Activated CD4-positive, alpha-beta T cell treated with anti-CD3 and anti-CD28 coated beads, Interleukin-2, amount 10 ng/mL, durations not matched to agents 7 days and 5 days (primary cell): ENCODE results near the gene C1orf50. TPM values are rescaled to one million over a fixed set of nuclear protein-coding genes. Genes with fewer than 3 reads are reported as not detected.

Source experiments
- CTCF ChIA-PET: fragments of 350-600 bp; sonication (Branson Sonifier 250); formaldehyde crosslinking; loops from one replicate; lab custom pipeline; 2021; ENCODE audit warnings: antibody characterized with exemption; lab: Charles Lee
- POLR2A ChIA-PET: fragments of 350-600 bp; sonication (Branson Sonifier 250); formaldehyde crosslinking; loops from one replicate; lab custom pipeline; 2021; ENCODE audit warnings: antibody characterized with exemption; lab: Charles Lee
- DNase-seq: peaks from one replicate; pipeline ENCODE4 v3.0.0-alpha.2; 2020
- H3K27ac Mint-ChIP-seq: one replicate; pipeline ENCODE4 v1.8.0; 2021; ENCODE audit warnings: mild to moderate bottlenecking, moderate library complexity, mixed read lengths
- H3K27me3 Mint-ChIP-seq: one replicate; pipeline ENCODE4 v1.8.0; 2021; ENCODE audit warnings: mixed read lengths
- H3K36me3 Mint-ChIP-seq: one replicate; pipeline ENCODE4 v1.8.0; 2021; ENCODE audit warnings: low read depth, mixed read lengths
- H3K4me1 Mint-ChIP-seq: one replicate; pipeline ENCODE4 v1.8.0; 2021; ENCODE audit warnings: mixed read lengths
- H3K4me3 Mint-ChIP-seq: one replicate; pipeline ENCODE4 v1.8.0; 2021; ENCODE audit warnings: mild to moderate bottlenecking, moderate library complexity, mixed read lengths
- H3K9me3 Mint-ChIP-seq: one replicate; pipeline ENCODE4 v1.8.0; 2021; ENCODE audit warnings: mixed read lengths
- total RNA-seq, 2 experiments: library from RNA; stranded (reverse); gene quantifications; one replicate each; pipeline ENCODE4 v1.2.3, GENCODE V29; 2021

The C1orf50 gene
- total RNA-seq, 2 experiments from 2014 or later, result 7.0 to 9.4 TPM

GRCh38 chr1:42817440-42817767 lies 50.4 kb downstream of the C1orf50 start:
- ChIA-PET CTCF (interaction anchor here (0.7 to 2.3 kb wide), 5 partner anchors 9 to 51 kb away, joined by 3 to 8 read pairs (median 4); partner anchors contain the start of genes C1orf50, P3H1 and ZNF691), POLR2A (interaction anchor here (0.9 kb wide), 1 partner anchor 29 kb away, joined by 5 read pairs; the partner anchor contains the start of gene ZNF691)
- no peaks in the 10 kb centered on the region for H3K27me3 Mint-ChIP-seq
- H3K4me1 Mint-ChIP-seq, result peaks cover 32% of the 10 kb centered on the region
- H3K9me3 Mint-ChIP-seq, result no peaks in the 10 kb centered on the region
- peaks cover 8% of the 10 kb centered on the region for H3K36me3 Mint-ChIP-seq
- no peak for DNase-seq
- peak overlapping the region; percentile 54 for H3K27ac Mint-ChIP-seq
- H3K4me3 Mint-ChIP-seq, result peak overlapping the region; percentile 68

- H3K4me1 Mint-ChIP-seq, result peaks cover 37% of the 10 kb centered on the region
- H3K9me3 Mint-ChIP-seq, result no peaks in the 10 kb centered on the region
- ChIA-PET POLR2A (interaction anchor here (0.9 kb wide), 1 partner anchor 28 kb away, joined by 5 read pairs; the partner anchor contains the start of gene ZNF691), CTCF (interaction anchor here (0.7 to 2.3 kb wide), 5 partner anchors 10 to 51 kb away, joined by 3 to 8 read pairs (median 4); partner anchors contain the start of genes C1orf50, P3H1 and ZNF691)
- DNase-seq, result no peak
- H3K36me3 Mint-ChIP-seq, result peaks cover 10% of the 10 kb centered on the region
- H3K4me3 Mint-ChIP-seq, result peak overlapping the region; percentile 68
- H3K27ac Mint-ChIP-seq, result no peak overlapping the region
- no peaks in the 10 kb centered on the region for H3K27me3 Mint-ChIP-seq
These were observed 50.9 kb downstream of the C1orf50 start for GRCh38 chr1:42817976-42818375.

- POLR2A ChIA-PET, result no interaction called here
- Mint-ChIP-seq H3K27ac (peak overlapping the region; percentile 37), H3K9me3 (no peaks in the 10 kb centered on the region), H3K36me3 (peaks cover 6% of the 10 kb centered on the region), H3K4me1 (peaks cover 34% of the 10 kb centered on the region), H3K27me3 (no peaks in the 10 kb centered on the region), H3K4me3 (no peak overlapping the region)
- CTCF ChIA-PET, result interaction anchor here (1.2 to 1.3 kb wide), 2 partner anchors 10 to 12 kb away, joined by 3 read pairs; no protein-coding TSS in a partner anchor
- no peak for DNase-seq
These were observed 53.8 kb downstream of the C1orf50 start for GRCh38 chr1:42820813-42821212.

- ChIA-PET POLR2A (no interaction called here), CTCF (interaction anchor here (1.3 kb wide), 1 partner anchor 13 kb away, joined by 3 read pairs; no protein-coding TSS in a partner anchor)
- no peaks in the 10 kb centered on the region for H3K27me3 Mint-ChIP-seq
- H3K9me3 Mint-ChIP-seq, result no peaks in the 10 kb centered on the region
- no peak overlapping the region for H3K4me3 Mint-ChIP-seq
- no peak for DNase-seq
- H3K27ac Mint-ChIP-seq, result no peak overlapping the region
- H3K36me3 Mint-ChIP-seq, result peaks cover 4% of the 10 kb centered on the region
- H3K4me1 Mint-ChIP-seq, result peaks cover 27% of the 10 kb centered on the region
These were observed 54.6 kb downstream of the C1orf50 start for GRCh38 chr1:42821690-42822089.

GRCh38 chr1:42822800-42823392 lies 55.8 kb downstream of the C1orf50 start:
- Mint-ChIP-seq H3K27ac (no peak overlapping the region), H3K4me1 (peaks cover 22% of the 10 kb centered on the region), H3K27me3 (no peaks in the 10 kb centered on the region), H3K4me3 (no peak overlapping the region), H3K36me3 (peaks cover 4% of the 10 kb centered on the region), H3K9me3 (no peaks in the 10 kb centered on the region)
- ChIA-PET POLR2A (interaction anchor here (2.2 kb wide), 1 partner anchor 24 kb away, joined by 6 read pairs; the partner anchor contains the start of gene ZNF691), CTCF (interaction anchor here (0.9 to 1.6 kb wide), 3 partner anchors 10 to 33 kb away, joined by 3 to 4 read pairs (median 4); partner anchors contain the start of gene ZNF691)
- DNase-seq, result no peak

- POLR2A ChIA-PET, result interaction anchor here (0.6 to 2.2 kb wide), 2 partner anchors 22 to 766 kb away, joined by 3 to 6 read pairs; partner anchors contain the start of gene ZNF691
- no peaks in the 10 kb centered on the region for H3K27me3 Mint-ChIP-seq
- DNase-seq, result no peak
- CTCF ChIA-PET, result interaction anchor here (0.7 to 1.3 kb wide), 2 partner anchors 21 to 57 kb away, joined by 3 read pairs; partner anchors contain the start of genes C1orf50, P3H1 and ZNF691
- H3K9me3 Mint-ChIP-seq, result no peaks in the 10 kb centered on the region
- H3K27ac Mint-ChIP-seq, result no peak overlapping the region
- H3K36me3 Mint-ChIP-seq, result peaks cover 4% of the 10 kb centered on the region
- H3K4me1 Mint-ChIP-seq, result peaks cover 14% of the 10 kb centered on the region
- no peak overlapping the region for H3K4me3 Mint-ChIP-seq
These were observed 57.5 kb downstream of the C1orf50 start for GRCh38 chr1:42824481-42825035.

GRCh38 chr1:42825036-42825851 lies 58.2 kb downstream of the C1orf50 start:
- no peak for DNase-seq
- CTCF ChIA-PET, result interaction anchor here (0.7 to 1.3 kb wide), 2 partner anchors 21 to 58 kb away, joined by 3 read pairs; partner anchors contain the start of genes C1orf50, P3H1 and ZNF691
- peaks cover 14% of the 10 kb centered on the region for H3K4me1 Mint-ChIP-seq
- no peaks in the 10 kb centered on the region for H3K27me3 Mint-ChIP-seq
- H3K9me3 Mint-ChIP-seq, result no peaks in the 10 kb centered on the region
- POLR2A ChIA-PET, result interaction anchor here (0.6 kb wide), 1 partner anchor 765 kb away, joined by 3 read pairs; no protein-coding TSS in a partner anchor
- no peak overlapping the region for H3K27ac Mint-ChIP-seq
- no peak overlapping the region for H3K4me3 Mint-ChIP-seq
- H3K36me3 Mint-ChIP-seq, result peaks cover 4% of the 10 kb centered on the region

Other genes starting within 250 kb of the C1orf50 start
- 100 to 1,000 TPM; 109 to 116 TPM for gene PPIH, start 108.8 kb upstream of the C1orf50 start, total RNA-seq
- gene YBX1, start 84.8 kb upstream of the C1orf50 start, total RNA-seq, result 100 to 1,000 TPM; 607 to 643 TPM
- gene CLDN19, start 27.0 kb upstream of the C1orf50 start, total RNA-seq, result not detected
- gene P3H1, start 221 bp upstream of the C1orf50 start, total RNA-seq, result 10 to 100 TPM; 39.7 to 41.5 TPM
- under 1 TPM; 0.21 to 0.25 TPM for gene TMEM269, start 17.7 kb downstream of the C1orf50 start, total RNA-seq
- 1 to 10 TPM; 7.7 to 7.8 TPM for gene ERMAP, start 49.9 kb downstream of the C1orf50 start, total RNA-seq
- gene SVBP, start 50.1 kb downstream of the C1orf50 start, total RNA-seq, result 10 to 100 TPM; 19.8 to 20.6 TPM
- 10 to 100 TPM; 10.8 to 11.0 TPM for gene ZNF691, start 79.4 kb downstream of the C1orf50 start, total RNA-seq
- gene SLC2A1, start 191.6 kb downstream of the C1orf50 start, total RNA-seq, result 100 to 1,000 TPM in 1 of 2 experiments, 10 to 100 TPM in 1; 98.0 to 109 TPM